MV-4-11 (cell line): ENCODE measurements around the gene P2RX7.
"Not testable (repeated sequence)": the region's sequence is repeated elsewhere in the genome, so short reads cannot be mapped to it uniquely, and the experiment has no call there.

Source experiments
- DNase-seq: peaks from one replicate; lab custom pipeline; 2025; lab: John Stamatoyannopoulos, UW

Gene P2RX7

DNA sequence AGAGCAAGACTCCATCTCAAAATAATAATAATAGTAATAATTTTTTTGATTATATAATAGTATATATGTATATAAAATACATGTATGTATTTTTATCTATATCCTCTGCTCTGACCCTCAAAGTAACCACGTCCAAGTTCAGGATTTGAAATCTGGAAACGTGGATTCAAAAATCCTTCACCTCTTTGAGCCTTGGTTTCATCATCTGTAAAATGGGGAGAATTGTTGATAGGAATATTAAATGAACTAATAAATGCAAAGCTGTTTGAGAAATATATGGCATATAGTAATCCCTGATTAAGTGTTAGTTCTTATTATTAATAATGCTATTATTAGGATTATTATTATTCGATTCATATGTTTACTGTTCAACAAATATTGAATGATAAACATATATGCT lies 2.6 kb downstream of the P2RX7 start:
- DNase-seq = no peak

DNA sequence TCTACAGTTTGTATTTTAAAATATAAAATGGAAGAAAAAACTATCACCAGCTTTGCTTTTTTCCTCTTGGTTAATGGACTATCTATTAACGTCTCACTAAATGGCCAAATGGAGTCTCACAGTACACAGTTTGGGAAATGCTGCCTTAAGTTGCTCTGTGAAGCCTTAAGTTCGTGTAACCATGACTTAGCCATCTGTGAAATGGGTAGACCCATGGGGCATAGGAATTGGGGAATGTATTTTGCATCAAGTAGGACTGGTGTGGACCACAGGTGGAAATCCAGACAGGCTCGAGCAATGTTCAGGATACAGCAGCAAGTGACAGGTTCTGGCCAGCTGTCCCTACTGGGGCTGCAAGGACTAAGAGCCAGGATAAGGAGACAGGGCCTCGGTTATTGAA lies 4.8 kb downstream of the P2RX7 start:
- DNase-seq = no peak

DNA sequence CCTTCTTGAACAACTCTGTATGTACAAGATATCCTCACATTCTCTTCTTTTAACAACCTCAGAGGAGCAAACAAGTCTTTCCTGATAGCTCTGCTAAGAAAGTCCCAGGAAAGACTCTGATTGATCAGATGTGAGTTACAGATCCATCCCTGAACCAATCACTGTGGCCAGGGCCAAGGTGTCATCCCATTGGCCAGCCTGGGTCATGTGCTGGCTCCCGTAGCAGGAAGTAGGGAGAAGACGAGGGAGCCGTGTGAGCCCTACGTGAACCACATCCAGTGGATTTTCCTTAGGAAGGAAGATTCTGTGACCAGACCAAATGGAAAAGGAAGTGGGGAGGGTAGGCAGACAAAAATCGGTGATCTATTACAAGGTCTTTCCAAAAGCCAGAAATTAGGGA lies 5.6 kb downstream of the P2RX7 start:
- DNase-seq = peak; percentile 21

DNA sequence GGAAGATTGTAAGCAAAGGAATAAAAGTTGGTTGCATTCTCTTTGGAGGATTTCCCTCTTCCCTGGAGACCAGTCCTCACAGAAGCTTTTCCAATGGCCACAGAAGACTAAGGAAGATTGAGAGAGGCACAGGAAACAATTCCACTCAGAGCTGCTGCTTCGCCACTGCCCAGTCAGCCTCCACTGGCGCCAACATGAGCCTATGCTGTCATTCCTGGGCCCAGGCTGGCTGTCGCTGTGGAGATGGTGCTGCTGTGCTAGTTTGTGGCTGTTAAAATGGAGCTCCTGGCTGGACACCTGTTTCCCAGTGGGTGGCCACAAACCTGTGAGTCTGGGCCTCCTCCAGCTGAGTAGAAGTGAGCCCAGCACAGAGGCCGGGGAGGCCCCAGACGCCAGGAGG lies 6.6 kb downstream of the P2RX7 start:
- DNase-seq = no peak

DNA sequence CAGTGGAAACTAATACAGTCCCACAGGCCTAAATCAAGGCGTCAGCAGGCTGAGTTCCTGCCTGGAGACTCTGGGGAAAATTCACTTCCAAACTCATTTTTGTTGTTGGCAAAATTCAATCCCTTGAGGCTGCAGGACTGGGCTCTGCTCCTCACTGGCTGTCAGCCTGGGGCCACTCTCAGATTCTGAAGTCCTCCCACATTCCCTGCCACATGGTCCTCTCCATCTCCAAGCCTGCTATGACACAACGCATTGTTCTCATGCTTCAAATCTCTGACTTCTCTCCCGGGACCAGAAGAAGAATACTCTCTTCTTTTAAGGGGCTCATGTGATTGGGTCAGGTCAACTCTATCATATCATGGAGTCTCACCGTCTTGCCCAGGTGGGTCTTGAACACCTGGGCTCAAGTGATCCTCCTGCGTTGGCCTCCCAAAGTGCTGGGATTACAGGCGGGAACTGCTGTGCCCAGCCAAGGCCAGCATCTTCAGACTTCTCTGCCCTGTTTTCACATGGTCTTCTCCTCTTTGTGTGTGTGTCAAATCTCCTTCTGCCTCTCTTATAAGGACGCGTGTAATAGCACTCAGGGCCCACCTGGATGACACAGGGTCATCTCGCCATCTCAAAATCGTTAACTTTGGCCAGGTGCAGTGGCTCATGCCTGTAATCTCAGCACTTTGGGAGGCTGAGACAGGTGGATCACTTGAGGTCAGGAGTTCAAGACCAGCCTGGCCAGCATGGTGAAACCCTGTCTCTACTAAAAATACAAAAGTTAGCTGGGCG lies 9.7 kb downstream of the P2RX7 start:
- DNase-seq = no peak

DNA sequence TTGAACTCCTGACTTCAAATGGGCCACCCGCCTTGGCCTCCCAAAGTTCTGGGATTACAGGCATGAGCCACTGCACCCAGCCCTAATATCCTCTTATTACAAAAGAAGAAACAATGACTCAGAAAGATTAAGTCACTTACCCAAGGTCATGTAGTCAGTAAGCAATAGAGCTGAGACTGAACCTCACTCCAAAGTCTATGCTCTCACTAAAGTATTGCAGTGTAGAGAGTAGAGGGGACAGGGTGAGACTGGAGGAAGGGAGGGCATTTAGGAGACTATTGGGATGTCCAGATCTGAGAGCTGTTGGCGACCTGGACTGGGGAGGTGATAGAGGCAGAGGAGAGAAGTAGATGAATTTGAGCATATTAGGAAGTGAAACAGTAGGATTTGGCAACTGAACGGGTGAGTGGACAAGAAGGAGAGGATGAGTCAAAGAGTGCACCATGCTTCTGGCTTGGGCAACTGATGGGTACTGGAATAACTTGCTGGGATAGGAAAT lies 11.8 kb downstream of the P2RX7 start:
- peak; percentile 96 for DNase-seq

DNA sequence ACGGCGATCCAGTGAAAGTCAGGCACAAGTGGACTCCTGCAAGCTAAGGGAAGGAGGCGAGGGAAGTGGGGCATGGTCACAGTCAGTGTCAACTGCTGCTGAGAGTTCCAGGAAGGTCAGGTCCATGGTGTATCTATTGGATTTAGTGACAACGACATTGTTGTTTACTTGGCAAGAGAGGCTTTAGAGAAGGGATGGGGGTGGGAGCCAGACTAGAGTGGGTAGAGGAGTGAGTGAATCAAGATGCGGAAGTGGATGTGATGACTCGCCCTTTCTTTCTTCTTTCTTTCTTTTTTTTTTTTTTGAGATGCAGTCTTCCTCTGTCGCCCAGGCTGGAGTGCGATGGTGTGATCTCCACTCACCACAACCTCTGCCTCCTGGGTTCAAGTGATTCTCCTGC lies 12.5 kb downstream of the P2RX7 start:
- DNase-seq = peak; percentile 81

DNA sequence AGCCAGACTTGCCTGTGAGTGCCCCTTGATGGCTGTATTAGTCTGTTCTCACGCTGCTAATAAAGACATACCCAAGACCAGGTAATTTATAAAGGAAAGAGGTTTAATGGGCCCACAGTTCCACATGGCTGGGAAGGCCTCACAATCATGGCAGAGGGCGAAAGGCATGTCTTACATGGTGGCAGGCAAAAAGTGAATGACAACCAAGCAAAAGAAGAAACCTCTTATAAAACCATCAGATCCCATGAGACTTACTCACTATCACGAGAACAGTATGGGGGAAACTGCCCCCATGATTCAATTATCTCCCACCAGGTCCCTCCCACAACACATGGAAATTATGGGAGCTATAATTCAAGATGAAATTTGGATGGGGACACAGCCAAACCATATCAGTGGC lies 16.6 kb downstream of the P2RX7 start:
- DNase-seq = not testable (repeated sequence)

DNA sequence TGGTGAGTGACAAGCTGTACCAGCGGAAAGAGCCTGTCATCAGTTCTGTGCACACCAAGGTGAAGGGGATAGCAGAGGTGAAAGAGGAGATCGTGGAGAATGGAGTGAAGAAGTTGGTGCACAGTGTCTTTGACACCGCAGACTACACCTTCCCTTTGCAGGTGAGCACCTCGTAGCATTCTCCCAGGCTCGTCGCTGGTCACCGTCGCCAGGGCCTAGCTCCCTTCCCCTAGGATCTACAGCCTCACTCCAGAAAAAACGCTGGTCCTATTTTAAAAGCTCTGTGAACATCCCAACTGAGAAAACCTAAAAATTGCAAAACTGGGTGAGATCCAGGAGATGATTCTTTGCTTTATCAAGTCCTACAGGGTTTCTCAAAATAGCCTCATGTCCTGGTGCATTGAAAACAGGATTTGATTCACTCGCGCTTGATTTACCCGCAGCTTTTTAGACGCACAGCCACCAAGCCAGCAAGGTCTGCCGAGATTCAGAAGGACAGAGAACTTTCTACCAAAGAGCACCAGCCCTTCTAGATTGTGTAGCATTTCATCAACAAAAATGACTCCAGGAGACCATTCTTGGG lies 22.2 kb downstream of the P2RX7 start:
- DNase-seq = no peak

DNA sequence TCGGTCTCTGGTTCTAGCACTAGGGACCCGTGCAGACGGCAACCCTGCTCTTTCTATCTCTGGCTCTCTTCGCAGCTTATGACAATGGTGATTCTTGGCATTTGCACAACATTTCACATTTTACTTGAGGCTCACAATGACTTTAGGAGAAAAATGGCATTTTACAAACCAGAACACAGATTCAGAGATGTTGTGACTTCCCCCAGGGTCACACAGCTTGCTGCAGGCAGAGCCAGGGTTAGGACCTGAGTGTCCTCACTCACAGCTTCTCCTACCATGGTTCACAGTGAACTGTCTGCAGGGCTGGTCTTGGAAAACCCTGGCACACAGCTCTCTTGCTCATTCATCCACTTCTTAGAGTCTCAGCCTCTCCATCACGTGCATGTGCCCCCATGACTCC lies 23.7 kb downstream of the P2RX7 start:
- no peak for DNase-seq

DNA sequence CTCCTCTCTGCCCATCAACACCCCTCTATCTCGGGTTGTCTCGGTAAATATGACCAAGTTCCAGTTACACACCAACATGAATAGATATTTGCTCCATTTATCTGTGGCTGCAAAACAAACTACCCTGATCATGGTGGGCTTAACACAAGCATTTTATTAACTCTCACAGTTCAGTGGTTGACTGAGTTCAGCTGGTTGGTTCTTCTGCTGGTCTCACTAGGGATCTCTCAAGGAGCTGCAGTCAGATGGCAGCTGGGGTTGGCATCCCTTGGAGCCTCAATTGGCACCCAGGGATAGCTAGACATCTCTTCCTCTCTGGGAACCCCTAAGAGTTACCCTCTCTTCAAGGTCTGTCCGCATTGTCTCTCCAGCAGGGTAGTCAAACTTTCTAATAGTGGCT lies 25.4 kb downstream of the P2RX7 start:
- no peak for DNase-seq

DNA sequence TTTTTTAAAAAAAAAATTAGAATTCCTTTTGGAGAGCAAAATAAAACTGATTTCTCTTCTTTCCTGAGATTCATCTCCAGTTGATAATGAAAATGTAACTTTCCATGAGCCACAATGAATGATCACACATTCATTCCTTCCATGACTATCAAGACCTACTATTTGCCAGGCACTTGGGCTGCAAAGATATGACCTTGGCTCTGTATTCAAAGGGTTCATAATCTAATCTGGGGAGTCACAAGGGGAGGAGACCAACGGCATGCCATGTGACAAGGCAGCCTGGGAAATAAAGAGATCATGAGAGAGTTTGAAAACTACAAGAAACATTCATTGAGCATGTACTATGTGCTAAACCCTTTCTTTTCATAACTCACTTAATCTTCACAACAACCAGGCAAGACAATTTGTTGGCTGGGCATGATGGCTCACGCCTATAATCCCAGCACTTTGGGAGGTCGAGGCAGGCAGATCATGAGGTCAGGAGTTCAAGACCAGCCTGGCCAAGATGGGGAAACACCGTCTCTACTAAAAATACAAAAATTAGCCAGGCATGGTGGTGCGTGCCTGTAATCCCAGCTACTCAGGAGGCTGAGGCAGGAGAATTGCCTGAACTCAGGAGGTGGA lies 26.2 kb downstream of the P2RX7 start:
- not testable (repeated sequence) for DNase-seq

DNA sequence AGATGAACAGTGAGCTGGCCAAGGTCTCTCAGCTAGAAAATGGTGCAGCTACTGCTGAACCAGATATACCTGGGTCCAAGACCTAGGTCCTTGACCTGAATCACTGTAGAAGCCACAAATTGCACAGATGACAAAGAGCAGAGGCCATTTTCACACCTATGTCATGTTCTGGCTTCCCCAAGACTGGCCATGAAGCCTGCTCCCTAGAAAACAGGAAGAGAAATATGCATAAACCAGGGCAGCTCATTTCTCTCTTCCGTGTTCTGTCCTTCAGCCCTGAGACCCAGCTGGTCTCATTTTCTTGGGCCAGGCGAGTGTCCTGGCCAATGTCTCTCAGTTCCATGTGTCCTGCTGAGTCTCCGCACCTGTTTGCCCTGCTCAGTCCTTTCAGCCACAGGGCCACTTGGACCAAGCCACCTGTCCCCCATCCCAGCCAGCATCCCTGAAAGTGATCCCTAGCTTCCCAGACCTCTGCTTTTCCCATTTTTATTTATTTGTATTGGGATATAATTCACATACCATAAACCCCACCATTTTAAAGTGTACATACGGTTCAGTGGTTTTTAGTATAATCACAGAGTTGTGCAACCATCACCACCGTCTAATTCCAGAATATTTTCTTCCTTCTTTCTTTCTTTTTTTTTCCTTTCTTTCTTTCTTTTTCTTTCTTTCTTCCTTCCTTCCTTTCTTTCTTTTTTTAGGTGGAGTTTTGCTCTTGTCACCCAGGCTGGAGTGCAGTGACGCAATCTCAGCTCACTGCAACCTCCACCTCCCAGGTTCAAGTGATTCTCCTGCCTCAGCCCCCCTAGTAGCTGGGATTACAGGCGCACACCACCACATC lies 27.0 kb downstream of the P2RX7 start:
- DNase-seq = peak; percentile 66

DNA sequence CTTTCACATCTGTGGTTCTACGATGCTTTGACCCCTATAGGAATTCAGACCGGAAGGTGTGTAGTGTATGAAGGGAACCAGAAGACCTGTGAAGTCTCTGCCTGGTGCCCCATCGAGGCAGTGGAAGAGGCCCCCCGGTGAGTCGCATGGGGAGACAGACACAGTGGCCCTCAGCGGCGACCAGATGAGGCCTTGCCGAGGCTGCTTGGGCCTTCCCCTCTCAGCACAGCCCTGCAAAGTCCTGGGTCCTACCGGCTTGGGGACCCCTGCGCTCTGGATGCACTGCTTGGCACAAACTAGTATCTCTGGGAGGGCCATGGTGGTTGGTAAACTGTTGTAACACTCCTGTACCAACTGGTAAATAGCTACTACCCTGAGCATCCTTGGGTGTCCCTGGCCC lies 29.7 kb downstream of the P2RX7 start:
- no peak for DNase-seq

DNA sequence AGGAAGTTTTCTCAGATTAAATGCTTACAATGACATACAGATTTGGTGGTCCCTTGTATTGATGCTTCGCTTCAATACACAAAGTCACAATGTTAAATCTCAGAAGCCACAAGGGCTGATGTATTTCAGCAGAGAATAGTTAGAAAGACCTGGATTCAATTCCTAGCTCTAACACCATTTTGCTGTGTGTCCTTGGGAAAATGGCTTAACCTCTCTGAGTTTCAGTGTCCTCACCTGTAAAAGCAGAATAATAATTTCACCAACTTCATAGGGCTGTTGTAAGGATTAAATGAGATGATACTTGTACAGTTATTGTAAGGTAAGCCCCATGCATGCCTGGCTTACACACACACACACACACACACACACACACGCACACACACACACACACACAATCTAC lies 30.3 kb downstream of the P2RX7 start:
- no peak for DNase-seq

DNA sequence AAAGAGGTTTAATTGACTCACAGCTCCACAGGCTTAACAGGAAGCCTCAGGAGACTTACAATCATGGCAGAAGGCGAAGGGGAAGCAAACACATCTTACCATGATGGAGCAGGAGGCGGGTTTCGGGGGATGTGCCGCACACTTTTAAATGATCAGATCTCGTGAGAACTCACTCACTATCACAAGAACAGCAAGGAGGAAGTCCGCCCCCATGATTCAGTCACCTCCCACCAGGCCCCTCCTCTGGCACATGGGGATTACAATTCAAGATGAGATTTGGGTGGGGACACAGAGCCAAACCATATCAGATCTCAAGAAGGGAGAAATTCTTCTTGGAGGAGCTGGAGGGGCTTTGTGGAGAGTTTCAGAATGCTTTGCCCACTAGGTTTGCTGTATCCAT lies 32.2 kb downstream of the P2RX7 start:
- DNase-seq = not testable (repeated sequence)

DNA sequence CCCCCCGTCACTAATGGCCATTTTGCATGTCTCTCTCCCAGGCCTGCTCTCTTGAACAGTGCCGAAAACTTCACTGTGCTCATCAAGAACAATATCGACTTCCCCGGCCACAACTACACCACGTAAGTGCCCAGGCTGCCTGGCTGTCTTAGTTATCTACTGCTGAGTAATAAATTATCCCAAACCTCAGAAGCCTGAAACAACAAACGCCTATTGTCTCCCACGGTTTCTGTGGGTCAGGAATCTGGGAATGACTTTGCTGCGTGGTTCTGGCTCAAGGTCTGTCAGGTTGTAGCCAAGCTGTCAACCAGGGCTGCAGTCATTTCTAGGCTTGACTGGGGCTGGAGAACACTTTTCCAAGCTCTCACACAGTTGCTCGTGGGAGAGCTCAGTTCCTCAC lies 32.6 kb downstream of the P2RX7 start:
- no peak for DNase-seq

DNA sequence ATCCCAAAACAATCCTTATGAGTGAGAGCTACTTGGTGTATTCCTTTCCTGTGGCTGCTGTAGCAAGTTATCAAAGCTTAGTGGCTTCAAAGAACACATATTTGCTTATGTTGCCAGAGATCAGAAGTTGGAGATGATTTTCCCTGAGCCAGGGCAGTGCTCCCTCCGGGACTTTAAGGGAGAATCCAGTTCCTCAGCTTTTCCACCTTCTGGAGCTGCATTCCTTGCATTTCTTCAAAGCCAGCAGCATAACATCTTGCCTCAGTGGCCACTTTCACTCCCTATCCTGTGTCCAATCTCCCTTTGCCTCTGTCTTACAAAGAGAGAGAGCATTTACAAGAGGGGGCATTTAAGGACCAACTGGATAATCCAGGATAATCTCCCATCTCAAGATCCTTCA lies 33.7 kb downstream of the P2RX7 start:
- no peak for DNase-seq

DNA sequence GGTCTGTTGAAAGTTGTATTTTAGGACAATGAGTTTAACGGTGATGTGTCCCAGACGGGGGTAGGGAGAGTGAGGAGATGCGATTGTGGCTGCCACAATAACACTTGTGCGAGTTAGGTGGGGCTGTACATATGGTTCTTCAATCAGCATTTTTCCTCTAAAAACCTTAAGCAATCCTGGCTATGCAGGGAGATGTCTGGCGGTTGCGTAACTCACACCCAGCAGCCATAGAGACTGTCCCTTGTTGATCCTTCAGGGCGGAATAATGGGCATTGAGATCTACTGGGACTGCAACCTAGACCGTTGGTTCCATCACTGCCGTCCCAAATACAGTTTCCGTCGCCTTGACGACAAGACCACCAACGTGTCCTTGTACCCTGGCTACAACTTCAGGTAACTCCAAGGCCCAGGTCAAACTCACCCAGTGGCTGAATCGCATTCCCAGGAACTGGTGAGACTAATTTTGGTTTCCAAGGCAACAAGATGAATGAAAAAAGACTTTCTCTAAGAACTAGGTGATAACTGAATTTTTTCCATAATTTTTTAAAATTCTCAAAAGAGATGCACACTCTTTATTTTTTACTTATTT lies 34.6 kb downstream of the P2RX7 start:
- DNase-seq = peak; percentile 66

DNA sequence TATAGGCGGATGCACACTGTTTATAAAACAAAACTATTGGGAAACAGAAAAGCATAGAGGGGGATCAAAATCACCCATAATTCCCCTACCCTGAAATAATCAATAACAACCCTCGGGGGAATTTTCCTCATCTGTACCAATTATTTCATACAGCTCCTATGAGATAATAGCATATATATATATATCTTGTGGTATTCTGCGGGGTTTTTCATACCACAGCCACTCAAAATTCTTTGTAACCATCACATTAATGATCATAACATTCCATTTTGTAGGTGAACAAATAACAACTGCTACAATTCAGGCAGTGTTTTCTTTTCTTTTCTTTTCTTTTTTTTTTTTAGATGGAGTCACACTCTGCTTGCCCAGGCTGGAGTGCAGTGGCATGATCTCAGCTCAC lies 35.3 kb downstream of the P2RX7 start:
- no peak for DNase-seq

DNA sequence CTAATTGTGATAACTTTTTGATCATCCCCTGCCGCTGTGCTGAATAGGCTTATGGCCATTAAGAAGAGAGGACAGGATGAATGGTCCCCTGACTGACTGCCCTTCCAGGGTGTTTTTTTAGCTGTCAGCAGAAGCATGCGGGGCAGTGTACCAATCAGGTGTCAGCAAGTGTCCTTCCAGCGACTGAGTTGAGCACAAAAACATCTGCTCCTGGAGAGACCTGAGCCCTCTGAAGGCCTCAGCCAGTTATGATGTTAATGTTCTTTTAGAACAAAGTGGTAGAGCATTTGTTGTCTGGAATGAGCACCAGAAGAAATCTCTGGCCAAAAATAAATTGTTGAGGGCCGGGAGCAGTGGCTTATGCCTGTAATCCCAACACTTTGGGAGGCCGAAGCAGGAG lies 37.5 kb downstream of the P2RX7 start:
- DNase-seq = no peak

DNA sequence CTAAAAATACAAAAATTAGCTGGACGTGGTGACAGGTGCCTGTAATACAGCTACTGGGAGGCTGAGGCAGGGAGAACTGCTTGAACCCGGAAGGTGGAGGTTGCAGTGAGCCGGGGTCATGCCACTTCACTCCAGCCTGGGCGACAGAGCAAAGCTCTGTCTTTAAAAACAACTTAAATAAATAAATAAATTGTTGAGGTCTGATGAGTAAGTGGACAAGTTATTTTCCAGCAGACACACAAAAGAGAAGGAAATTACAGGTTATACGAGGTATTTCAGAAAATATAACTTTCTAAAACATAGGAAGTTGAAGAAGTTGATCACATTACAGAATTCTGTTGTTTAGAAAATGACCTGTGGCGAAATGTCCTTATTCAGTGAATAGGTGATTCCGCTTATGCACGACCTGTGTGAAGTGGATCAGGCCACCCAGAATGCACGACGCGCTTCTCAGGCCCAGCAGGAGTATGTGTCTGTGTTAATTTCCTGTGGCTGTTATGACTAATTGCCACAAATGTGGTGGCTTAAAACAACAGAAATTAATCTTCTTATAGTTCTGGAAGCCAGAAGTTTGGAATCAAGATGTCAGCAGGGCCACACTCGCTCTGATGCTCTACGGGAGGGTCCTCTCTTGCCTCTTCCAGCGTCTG lies 38.1 kb downstream of the P2RX7 start:
- no peak for DNase-seq
